CD8-positive, alpha-beta memory T cell (primary cell): ENCODE measurements around the gene SMIM17. TPM values are rescaled to one million over a fixed set of nuclear protein-coding genes. Genes with fewer than 3 reads are reported as not detected.
A peak's percentile ranks its signal among the peaks of the same experiment; 100 is the strongest.
"Not testable (repeated sequence)": the region's sequence is repeated elsewhere in the genome, so short reads cannot be mapped to it uniquely, and the experiment has no call there.

Experiments used
- CTCF ChIA-PET: fragments of 350-600 bp; sonication (Branson Sonifier 250); formaldehyde crosslinking; loops from one replicate; lab custom pipeline; 2021; ENCODE audit warnings: antibody characterized with exemption; lab: Charles Lee
- POLR2A ChIA-PET: fragments of 350-600 bp; sonication (Branson Sonifier 250); formaldehyde crosslinking; loops from one replicate; lab custom pipeline; 2021; ENCODE audit warnings: antibody characterized with exemption; lab: Charles Lee
- DNase-seq, 5 donors: peaks; one replicate each; pipeline versions ENCODE4 v3.0.0 to v3.0.0-alpha.2; 2020 to 2022; ENCODE audit warnings: mixed read lengths in 1 of 5
- H3K27ac ChIP-seq: one replicate; pipeline ENCODE4 v1.7.0; 2013; ENCODE audit warnings: low read depth, mild to moderate bottlenecking, low read length, moderate library complexity
- H3K27me3 ChIP-seq: 2 replicates; pipeline ENCODE4 v1.7.0; 2013; ENCODE audit warnings: low read length, mild to moderate bottlenecking; ENCODE audit not compliant: insufficient read depth, poor library complexity, severe bottlenecking
- H3K36me3 ChIP-seq: 2 replicates; pipeline ENCODE4 v1.7.0; 2013; ENCODE audit warnings: mild to moderate bottlenecking, low read length, moderate library complexity; ENCODE audit not compliant: insufficient read depth
- H3K4me1 ChIP-seq: 2 replicates; pipeline ENCODE4 v1.7.0; 2013; ENCODE audit warnings: mild to moderate bottlenecking, low read length, moderate library complexity; ENCODE audit not compliant: insufficient read depth
- H3K4me3 ChIP-seq: 2 replicates; pipeline ENCODE4 v1.7.0; 2013; ENCODE audit warnings: mild to moderate bottlenecking, low read length
- H3K9me3 ChIP-seq: 2 replicates; pipeline ENCODE4 v1.7.0; 2013; ENCODE audit warnings: mild to moderate bottlenecking, low read length
- H3K27ac Mint-ChIP-seq, 8 donors: one replicate each; pipeline ENCODE4 v1.8.0; 2020 to 2021; ENCODE audit warnings: mixed read lengths in 8 of 8, mild to moderate bottlenecking in 6 of 8, inconsistent platforms in 3 of 8, moderate library complexity in 3 of 8
- H3K27me3 Mint-ChIP-seq, 2 donors: one replicate each; pipeline ENCODE4 v1.8.0; 2020 to 2021; ENCODE audit warnings: mixed read lengths in 2 of 2, mild to moderate bottlenecking in 1 of 2, moderate library complexity in 1 of 2
- H3K36me3 Mint-ChIP-seq, 3 donors: one replicate each; pipeline ENCODE4 v1.8.0; 2020 to 2021; ENCODE audit warnings: mixed read lengths in 3 of 3, inconsistent platforms in 1 of 3, mild to moderate bottlenecking in 1 of 3
- H3K4me1 Mint-ChIP-seq, 3 donors: one replicate each; pipeline ENCODE4 v1.8.0; 2020 to 2021; ENCODE audit warnings: mixed read lengths in 3 of 3, inconsistent platforms in 1 of 3, mild to moderate bottlenecking in 1 of 3
- H3K4me3 Mint-ChIP-seq, 7 donors: one replicate each; pipeline ENCODE4 v1.8.0; 2020 to 2021; ENCODE audit warnings: mixed read lengths in 7 of 7, mild to moderate bottlenecking in 6 of 7, moderate library complexity in 4 of 7, inconsistent platforms in 2 of 7
- H3K9me3 Mint-ChIP-seq, 5 donors: one replicate each; pipeline ENCODE4 v1.8.0; 2020 to 2022; ENCODE audit warnings: mixed read lengths in 5 of 5, mild to moderate bottlenecking in 3 of 5, moderate library complexity in 2 of 5, inconsistent platforms in 1 of 5
- polyA plus RNA-seq: library from polyadenylated mRNA; unstranded; fragments of 300-500 nt; fragmentation: Illumina TruSeq; gene quantifications from one replicate; pipeline ENCODE4 v1.2.3, GENCODE V29; 2021
- total RNA-seq, 2 experiments: library from RNA; stranded (reverse); gene quantifications; one replicate each; pipeline ENCODE4 v1.2.3, GENCODE V29; 2021

The SMIM17 gene
- total and polyA plus RNA-seq, 3 experiments from 2014 or later = not detected

DNA sequence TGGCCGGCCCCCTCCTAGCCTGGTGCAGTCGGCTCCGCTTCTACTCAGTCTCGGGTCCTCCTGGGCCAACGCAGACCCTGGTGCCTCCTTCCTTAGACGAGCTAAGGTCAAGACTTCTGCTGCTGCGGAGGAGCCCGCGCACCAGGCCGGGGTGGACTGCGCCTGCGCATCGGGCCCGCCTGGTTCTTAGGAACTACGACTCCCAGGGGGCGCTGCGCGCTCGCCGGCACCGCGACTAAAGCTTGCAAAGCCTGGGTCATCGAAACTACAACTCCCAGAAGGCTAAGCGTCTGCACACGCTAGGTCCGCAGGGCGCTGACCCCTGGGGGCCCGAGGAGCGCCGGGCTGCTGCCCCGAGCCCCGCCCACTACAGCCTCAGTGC, 28.6 kb downstream of the SMIM17 start, which contains the start of gene ZNF835:
ZNF835 (minus strand) TSS at position 145 of the 382 bp plus-strand sequence. CDS start 6,559 bp downstream, outside the sequence.
- peaks cover 7 to 21% (median 8%) of the 10 kb centered on the region in 3 donors for H3K4me1 Mint-ChIP-seq
- DNase-seq = peak; percentile 44 to 87 (median 68)
- peak within 1 kb of the TSS in 5 of 8 donors; percentile 65 to 87 (median 71) for H3K27ac Mint-ChIP-seq
- H3K36me3 ChIP-seq = no peaks in the 10 kb centered on the region
- ChIA-PET CTCF (no interaction called here), POLR2A (no interaction called here)
- peak within 1 kb of the TSS; percentile 40 for H3K4me3 ChIP-seq
- peaks cover 0 to 29% (median 29%) of the 10 kb centered on the region in 5 donors for H3K9me3 Mint-ChIP-seq
- H3K4me1 ChIP-seq = peaks cover 5% of the 10 kb centered on the region
- H3K36me3 Mint-ChIP-seq = peaks cover 0 to 5% (median 3%) of the 10 kb centered on the region in 3 donors
- peak within 1 kb of the TSS; percentile 10 to 89 (median 86) for H3K4me3 Mint-ChIP-seq
- no peak within 1 kb of the TSS for H3K27ac ChIP-seq
- peaks cover 5% of the 10 kb centered on the region for H3K9me3 ChIP-seq
- H3K27me3 Mint-ChIP-seq = peaks cover 4 to 8% of the 10 kb centered on the region in 2 donors
- H3K27me3 ChIP-seq = no peaks in the 10 kb centered on the region

DNA sequence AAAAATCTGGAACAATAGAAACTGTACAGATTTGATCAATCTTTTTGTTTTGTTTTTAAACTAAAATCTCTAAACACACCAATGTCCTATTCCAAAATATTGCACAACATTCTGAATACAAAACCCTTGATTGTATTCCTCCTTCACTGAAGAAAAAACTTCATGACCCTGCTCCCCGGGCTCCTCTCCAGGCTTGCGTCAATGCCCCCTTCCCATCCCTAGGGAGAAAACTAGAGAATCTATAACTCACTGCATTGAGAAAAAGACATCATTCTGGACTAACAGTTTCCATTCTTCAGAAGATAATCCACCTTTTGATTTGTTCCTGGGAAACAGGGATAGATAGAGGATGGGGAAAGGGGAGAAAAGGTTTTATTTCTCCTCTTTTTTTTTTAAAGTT, 29.7 kb downstream of the SMIM17 start:
- not testable (repeated sequence) for H3K27me3 Mint-ChIP-seq

DNA sequence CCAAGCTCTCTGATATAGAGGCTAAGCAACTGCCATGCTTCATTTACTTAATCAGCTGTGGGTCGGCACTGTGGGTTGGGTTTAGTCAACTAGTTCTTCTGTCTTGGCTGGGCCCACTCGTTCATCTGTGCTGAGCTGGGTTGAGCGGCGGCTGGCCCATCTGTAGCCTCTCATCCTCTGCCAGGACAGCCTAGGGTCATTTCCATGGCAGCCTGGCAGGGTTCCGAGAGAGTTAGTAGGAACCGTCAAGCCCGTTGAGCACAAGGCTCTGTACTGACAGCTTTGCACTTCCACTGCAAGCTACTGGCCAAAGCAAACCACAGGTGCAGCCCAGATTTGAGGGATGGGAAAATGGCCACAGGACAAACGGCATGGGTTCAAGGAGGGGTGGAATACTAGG, 35.2 kb downstream of the SMIM17 start:
- ChIA-PET CTCF (no interaction called here), POLR2A (no interaction called here)
- Mint-ChIP-seq H3K36me3 (peaks cover 0 to 21% (median 0%) of the 10 kb centered on the region in 3 donors), H3K27me3 (no peaks in the 10 kb centered on the region), H3K9me3 (peaks cover 0 to 36% (median 16%) of the 10 kb centered on the region in 5 donors), H3K27ac (no peak overlapping the region), H3K4me1 (no peaks in the 10 kb centered on the region), H3K4me3 (no peak overlapping the region)
- H3K4me1 ChIP-seq = no peaks in the 10 kb centered on the region
- H3K9me3 ChIP-seq = no peaks in the 10 kb centered on the region
- no peak for DNase-seq
- no peaks in the 10 kb centered on the region for H3K36me3 ChIP-seq
- H3K4me3 ChIP-seq = no peak overlapping the region
- H3K27me3 ChIP-seq = no peaks in the 10 kb centered on the region
- no peak overlapping the region for H3K27ac ChIP-seq

More for the DNA sequence above, 29.7 kb downstream of the SMIM17 start:
- H3K4me3 ChIP-seq, H3K27ac Mint-ChIP-seq, POLR2A ChIA-PET, CTCF ChIA-PET, H3K4me3 Mint-ChIP-seq, DNase-seq, H3K36me3 ChIP-seq, H3K9me3 ChIP-seq, H3K27ac ChIP-seq, H3K4me1 ChIP-seq, H3K27me3 ChIP-seq: not testable (repeated sequence)
- Mint-ChIP-seq H3K9me3 (peaks cover 0 to 33% (median 30%) of the 10 kb centered on the region in 5 donors), H3K4me1 (peaks cover 7 to 20% (median 8%) of the 10 kb centered on the region in 3 donors), H3K36me3 (peaks cover 0 to 11% (median 3%) of the 10 kb centered on the region in 3 donors)

- H3K4me1 ChIP-seq = no peaks in the 10 kb centered on the region
- no peaks in the 10 kb centered on the region for H3K9me3 ChIP-seq
- H3K27me3 Mint-ChIP-seq = no peaks in the 10 kb centered on the region
- no peak overlapping the region for H3K27ac Mint-ChIP-seq
- no peaks in the 10 kb centered on the region for H3K27me3 ChIP-seq
- H3K4me3 ChIP-seq = no peak overlapping the region
- no peaks in the 10 kb centered on the region for H3K4me1 Mint-ChIP-seq
- peaks cover 0 to 40% (median 22%) of the 10 kb centered on the region in 5 donors for H3K9me3 Mint-ChIP-seq
- peaks cover 0 to 34% (median 4%) of the 10 kb centered on the region in 3 donors for H3K36me3 Mint-ChIP-seq
- DNase-seq = no peak
- POLR2A ChIA-PET = no interaction called here
- no peaks in the 10 kb centered on the region for H3K36me3 ChIP-seq
- no peak overlapping the region for H3K27ac ChIP-seq
- CTCF ChIA-PET = no interaction called here
- no peak overlapping the region for H3K4me3 Mint-ChIP-seq
These were observed 38.7 kb downstream of the SMIM17 start for GRCh38 chr19:56681702-56682101.

GRCh38 chr19:56683116-56683515, 40.2 kb downstream of the SMIM17 start:
- Histone ChIP-seq H3K27me3 (no peaks in the 10 kb centered on the region), H3K9me3 (no peaks in the 10 kb centered on the region), H3K4me1 (no peaks in the 10 kb centered on the region), H3K27ac (no peak overlapping the region), H3K4me3 (no peak overlapping the region), H3K36me3 (no peaks in the 10 kb centered on the region)
- H3K27me3 Mint-ChIP-seq = no peaks in the 10 kb centered on the region
- no peak overlapping the region for H3K27ac Mint-ChIP-seq
- H3K4me3 Mint-ChIP-seq = no peak overlapping the region
- H3K36me3 Mint-ChIP-seq = peaks cover 0 to 39% (median 4%) of the 10 kb centered on the region in 3 donors
- ChIA-PET CTCF (no interaction called here), POLR2A (no interaction called here)
- H3K9me3 Mint-ChIP-seq = peaks cover 0 to 43% (median 21%) of the 10 kb centered on the region in 5 donors
- no peaks in the 10 kb centered on the region for H3K4me1 Mint-ChIP-seq
- DNase-seq = no peak

- Histone ChIP-seq H3K9me3 (no peaks in the 10 kb centered on the region), H3K4me3 (no peak overlapping the region), H3K27me3 (no peaks in the 10 kb centered on the region), H3K36me3 (no peaks in the 10 kb centered on the region), H3K4me1 (no peaks in the 10 kb centered on the region), H3K27ac (no peak overlapping the region)
- Mint-ChIP-seq H3K4me3 (no peak overlapping the region), H3K4me1 (no peaks in the 10 kb centered on the region), H3K27me3 (no peaks in the 10 kb centered on the region), H3K27ac (no peak overlapping the region), H3K36me3 (peaks cover 2 to 32% (median 4%) of the 10 kb centered on the region in 3 donors), H3K9me3 (peaks cover 6 to 41% (median 32%) of the 10 kb centered on the region in 5 donors)
- CTCF ChIA-PET = no interaction called here
- no peak for DNase-seq
- POLR2A ChIA-PET = no interaction called here
These were observed 44.1 kb downstream of the SMIM17 start for GRCh38 chr19:56687031-56687430.

- Mint-ChIP-seq H3K36me3 (peaks cover 2 to 41% (median 5%) of the 10 kb centered on the region in 3 donors), H3K9me3 (peaks cover 15 to 60% (median 44%) of the 10 kb centered on the region in 5 donors), H3K27me3 (no peaks in the 10 kb centered on the region), H3K4me1 (no peaks in the 10 kb centered on the region), H3K4me3 (no peak overlapping the region), H3K27ac (no peak overlapping the region)
- no peak overlapping the region for H3K27ac ChIP-seq
- ChIA-PET CTCF (no interaction called here), POLR2A (no interaction called here)
- no peak for DNase-seq
- no peaks in the 10 kb centered on the region for H3K9me3 ChIP-seq
- no peak overlapping the region for H3K4me3 ChIP-seq
- no peaks in the 10 kb centered on the region for H3K27me3 ChIP-seq
- H3K36me3 ChIP-seq = no peaks in the 10 kb centered on the region
- no peaks in the 10 kb centered on the region for H3K4me1 ChIP-seq
These were observed 46.2 kb downstream of the SMIM17 start for GRCh38 chr19:56689198-56689597.

- Mint-ChIP-seq H3K9me3 (peaks cover 15 to 62% (median 42%) of the 10 kb centered on the region in 5 donors), H3K27ac (no peak overlapping the region), H3K4me1 (no peaks in the 10 kb centered on the region), H3K27me3 (no peaks in the 10 kb centered on the region), H3K4me3 (no peak overlapping the region), H3K36me3 (peaks cover 1 to 33% (median 2%) of the 10 kb centered on the region in 3 donors)
- CTCF ChIA-PET = no interaction called here
- no peak overlapping the region for H3K4me3 ChIP-seq
- POLR2A ChIA-PET = no interaction called here
- no peak overlapping the region for H3K27ac ChIP-seq
- DNase-seq = no peak
- H3K27me3 ChIP-seq = no peaks in the 10 kb centered on the region
- no peaks in the 10 kb centered on the region for H3K4me1 ChIP-seq
- no peaks in the 10 kb centered on the region for H3K9me3 ChIP-seq
- H3K36me3 ChIP-seq = no peaks in the 10 kb centered on the region
These were observed 47.7 kb downstream of the SMIM17 start for GRCh38 chr19:56690670-56691069.
